GM20000 (cell line): ENCODE data around the gene ADAD2.
"Not testable (repeated sequence)": the region's sequence is repeated elsewhere in the genome, so short reads cannot be mapped to it uniquely, and the experiment has no call there.

ENCODE experiments used
- DNase-seq: peaks from one replicate; pipeline ENCODE4 v3.0.0; 2012; ENCODE audit warnings: low spot score
- TF ChIP-seq, protein P1 (sequence below): IDR thresholded peaks from 2 replicates; pipeline ENCODE4 v1.5.1; 2012; ENCODE audit warnings: mild to moderate bottlenecking, control low read depth; ENCODE audit errors: extremely low read depth, missing control alignments

The ADAD2 gene

DNA sequence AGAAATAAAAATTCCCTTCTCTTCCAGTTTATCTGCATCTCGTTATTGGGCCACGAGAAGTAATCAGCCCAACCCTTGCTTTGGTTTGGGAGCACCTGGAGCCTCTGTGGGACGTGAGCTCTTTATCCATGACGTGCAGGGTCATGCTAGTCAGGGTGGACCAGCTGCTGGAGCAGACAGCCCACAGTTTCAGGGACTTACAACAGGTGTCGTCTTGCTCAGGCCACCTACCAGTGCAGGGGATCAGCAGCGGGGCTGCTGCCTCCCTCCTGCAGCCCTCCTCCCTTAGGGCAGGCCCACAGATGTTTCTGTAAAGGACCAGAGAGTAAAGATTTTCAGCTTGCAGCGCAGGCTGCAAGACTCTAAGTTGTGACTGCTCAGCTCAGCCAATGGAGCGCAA lies 16.9 kb downstream of the ADAD2 start:
- TF ChIP-seq, protein P1, sequence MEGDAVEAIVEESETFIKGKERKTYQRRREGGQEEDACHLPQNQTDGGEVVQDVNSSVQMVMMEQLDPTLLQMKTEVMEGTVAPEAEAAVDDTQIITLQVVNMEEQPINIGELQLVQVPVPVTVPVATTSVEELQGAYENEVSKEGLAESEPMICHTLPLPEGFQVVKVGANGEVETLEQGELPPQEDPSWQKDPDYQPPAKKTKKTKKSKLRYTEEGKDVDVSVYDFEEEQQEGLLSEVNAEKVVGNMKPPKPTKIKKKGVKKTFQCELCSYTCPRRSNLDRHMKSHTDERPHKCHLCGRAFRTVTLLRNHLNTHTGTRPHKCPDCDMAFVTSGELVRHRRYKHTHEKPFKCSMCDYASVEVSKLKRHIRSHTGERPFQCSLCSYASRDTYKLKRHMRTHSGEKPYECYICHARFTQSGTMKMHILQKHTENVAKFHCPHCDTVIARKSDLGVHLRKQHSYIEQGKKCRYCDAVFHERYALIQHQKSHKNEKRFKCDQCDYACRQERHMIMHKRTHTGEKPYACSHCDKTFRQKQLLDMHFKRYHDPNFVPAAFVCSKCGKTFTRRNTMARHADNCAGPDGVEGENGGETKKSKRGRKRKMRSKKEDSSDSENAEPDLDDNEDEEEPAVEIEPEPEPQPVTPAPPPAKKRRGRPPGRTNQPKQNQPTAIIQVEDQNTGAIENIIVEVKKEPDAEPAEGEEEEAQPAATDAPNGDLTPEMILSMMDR = no peak
- no peak for DNase-seq

DNA sequence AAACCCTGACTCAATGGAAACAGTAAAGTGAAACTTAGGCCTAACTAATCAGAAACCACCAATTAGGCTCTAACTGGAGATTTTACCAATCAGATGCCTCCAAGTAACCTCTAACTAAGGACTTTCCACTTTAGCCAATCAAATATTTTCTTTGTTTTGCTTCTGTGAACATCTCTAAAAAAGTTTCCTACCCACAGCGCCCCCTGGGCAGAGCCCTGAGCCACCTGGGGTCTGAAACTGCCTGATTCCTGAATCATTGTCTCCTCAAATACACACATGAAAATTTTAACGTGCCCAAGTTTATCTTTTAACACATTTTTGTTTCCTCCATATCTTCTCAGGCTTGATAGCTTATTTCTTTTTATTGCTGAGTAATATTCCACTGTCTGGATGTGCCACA lies 19.0 kb downstream of the ADAD2 start:
- TF ChIP-seq, protein P1 = no peak
- no peak for DNase-seq

DNA sequence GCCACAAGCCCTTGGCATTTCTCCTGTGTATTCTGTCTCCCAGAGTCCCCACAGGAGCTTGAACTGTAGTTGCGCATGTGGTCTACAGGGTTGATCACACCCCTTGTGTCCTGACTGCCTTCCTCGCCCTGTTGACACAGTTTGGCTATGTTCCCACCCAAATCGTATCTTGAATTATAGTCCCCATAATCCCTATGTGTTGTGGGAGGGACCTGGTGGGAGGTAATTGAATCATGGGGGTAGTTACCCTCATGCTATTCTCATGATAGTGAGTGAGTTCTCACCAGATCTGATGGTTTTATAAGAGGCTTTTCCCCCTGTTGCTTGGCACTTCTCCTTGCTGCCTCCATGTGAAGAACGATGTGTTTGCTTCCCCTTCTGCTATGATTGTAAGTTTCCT lies 21.2 kb downstream of the ADAD2 start:
- no peak for DNase-seq
- TF ChIP-seq, protein P1 = no peak

DNA sequence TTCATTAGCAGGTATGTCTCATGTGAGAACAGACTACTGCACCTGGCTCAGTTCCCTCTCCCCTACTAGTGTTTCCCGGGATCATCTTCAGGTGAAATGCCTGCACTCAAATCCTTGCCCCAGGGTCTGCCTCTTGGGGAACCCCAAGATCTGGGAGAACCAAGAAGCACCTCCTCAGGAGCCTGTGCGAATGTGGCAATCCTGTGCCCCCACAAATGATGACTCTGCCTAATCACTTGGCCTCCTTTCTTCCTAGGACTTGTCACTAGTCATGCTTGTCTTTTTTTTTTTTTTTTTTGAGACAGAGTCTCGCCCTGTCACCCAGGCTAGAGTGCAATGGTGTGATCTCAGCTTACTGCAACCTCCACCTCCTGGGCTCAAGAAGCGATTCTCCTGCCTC lies 21.7 kb downstream of the ADAD2 start:
- DNase-seq = no peak
- TF ChIP-seq, protein P1 = no peak

DNA sequence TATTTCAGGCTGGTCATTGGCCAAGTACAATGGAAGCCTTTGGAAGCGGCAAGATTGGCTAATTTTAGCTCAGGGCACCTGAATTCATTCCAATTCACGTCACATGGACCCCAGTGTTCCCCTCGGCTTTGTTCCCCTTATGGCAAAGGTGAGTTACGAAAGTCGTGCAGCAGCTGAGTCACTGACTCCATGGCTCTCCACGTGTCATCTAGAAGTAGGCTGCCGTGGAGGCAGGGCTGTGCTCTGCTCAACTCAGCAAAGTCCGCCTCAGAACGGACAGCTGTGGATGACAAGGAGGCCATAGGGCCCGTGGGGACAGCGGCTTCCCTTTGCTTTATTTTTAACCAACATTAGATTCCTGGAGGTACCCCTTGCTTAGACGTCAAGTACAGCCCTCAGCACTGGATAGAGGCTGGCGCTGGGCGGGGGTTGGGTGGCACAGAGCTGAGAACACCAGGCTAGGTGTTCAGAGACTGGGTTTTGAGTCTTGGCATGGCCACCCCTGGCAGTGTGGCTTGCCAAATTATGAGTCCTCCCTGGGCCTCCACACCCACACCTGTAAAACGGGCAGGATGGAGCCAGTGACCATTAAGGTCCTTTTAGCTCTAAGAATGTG lies 23.6 kb downstream of the ADAD2 start:
- TF ChIP-seq, protein P1 = no peak
- no peak for DNase-seq

DNA sequence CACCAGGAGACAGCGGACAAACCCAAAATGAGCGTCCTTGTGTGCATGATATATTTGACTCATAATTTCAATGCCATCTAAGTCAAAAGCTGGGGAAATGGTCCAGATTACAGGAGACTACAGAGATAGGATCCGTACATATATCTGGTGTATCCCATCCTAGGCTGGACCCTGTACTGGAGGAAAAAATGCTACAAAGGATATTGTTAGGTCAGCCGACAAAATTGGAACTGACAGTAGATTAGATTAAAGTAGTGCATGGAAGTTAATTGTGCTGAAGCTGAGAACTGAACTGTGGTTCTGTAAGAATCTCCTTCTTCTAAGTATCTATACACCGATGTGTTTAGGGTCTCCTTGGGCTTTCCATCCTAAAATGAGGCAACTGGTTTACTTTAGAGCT lies 24.6 kb downstream of the ADAD2 start:
- DNase-seq = no peak
- TF ChIP-seq, protein P1 = no peak

DNA sequence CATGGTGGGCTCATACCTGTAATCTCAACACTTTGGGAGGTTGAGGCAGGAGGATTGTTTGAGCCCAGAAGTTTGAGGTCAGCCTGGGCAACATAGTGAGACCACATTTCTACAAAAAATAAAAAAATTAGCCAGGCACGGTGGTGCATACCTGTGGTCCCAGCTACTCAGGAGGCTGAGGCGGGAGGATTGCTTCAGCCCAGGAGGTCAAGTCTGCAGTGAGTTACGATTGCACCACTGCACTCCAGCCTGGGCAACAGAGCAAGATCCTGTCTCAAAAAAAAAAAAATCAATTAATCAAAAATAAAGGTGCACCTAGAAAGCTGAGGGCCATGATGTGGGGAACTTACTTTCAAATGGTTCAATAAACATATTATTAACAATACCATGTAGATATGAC lies 25.2 kb downstream of the ADAD2 start:
- not testable (repeated sequence) for DNase-seq

DNA sequence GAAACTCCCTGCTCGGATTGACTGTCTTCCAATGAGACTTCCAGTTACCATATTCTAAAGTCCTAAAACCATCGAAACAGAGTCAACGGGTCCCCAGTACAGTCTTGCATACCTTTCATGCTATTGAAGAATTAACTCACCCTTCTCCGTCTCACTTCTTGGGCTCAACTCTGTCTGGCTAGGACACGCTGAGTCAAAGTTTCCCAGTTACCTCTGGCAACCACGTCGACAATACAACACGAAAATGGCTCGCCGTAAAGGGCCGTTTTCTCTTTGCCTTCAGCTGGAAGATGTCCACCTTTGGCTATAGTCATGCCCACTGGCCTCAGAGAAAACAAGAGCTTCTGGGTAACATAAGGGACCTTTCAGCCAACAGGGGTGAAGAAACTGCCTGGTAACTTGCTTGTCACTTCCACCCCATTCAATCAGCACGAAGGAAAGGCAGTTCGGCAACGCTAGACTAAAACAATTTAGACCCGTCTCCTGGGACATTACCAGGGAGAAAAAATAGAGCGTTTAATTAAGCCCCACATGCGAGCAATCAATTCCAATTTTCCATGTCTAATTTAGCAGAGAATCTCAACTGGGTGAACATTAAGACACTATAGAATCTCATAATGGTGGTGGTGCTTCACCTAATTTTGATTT lies 27.3 kb downstream of the ADAD2 start:
- TF ChIP-seq, protein P1 = no peak
- no peak for DNase-seq
